Spleen (tissue), 7 donors: ENCODE results near the gene CRAT.
A peak's percentile ranks its signal among the peaks of the same experiment; 100 is the strongest.

Source experiments
- CTCF ChIP-seq, 11 experiments: fragments of 200-600 bp in 7 of 11; fragments of 450-650 bp in 4 of 11; sonication (generic) in 4 of 11; IDR thresholded peaks in 8 of 11; conservative IDR thresholded peaks in 3 of 11; 1 replicate in 7 of 11; 2 replicates in 4 of 11; pipeline versions ENCODE4 v1.4.0 to v1.8.0; 2016 to 2021; ENCODE audit warnings: antibody characterized with exemption in 11 of 11, inconsistent platforms in 4 of 11, mild to moderate bottlenecking in 1 of 11
- POLR2A ChIP-seq, 3 donors: fragments of 450-650 bp; IDR thresholded peaks; one replicate each; pipeline ENCODE4 v1.5.1; 2017; ENCODE audit warnings: antibody characterized with exemption in 3 of 3, mild to moderate bottlenecking in 1 of 3
- POLR2AphosphoS5 ChIP-seq, 3 donors: sonication (generic); formaldehyde crosslinking; IDR thresholded peaks; one replicate each; pipeline ENCODE4 v1.5.1; 2017; ENCODE audit warnings: antibody characterized with exemption in 3 of 3
- donor health status: DM: no; HTN: no; CAD: no; lungs with moderate emphysema.
- donor health status: DM: no; HTN: no; CAD: no.
- donor health status: DM: no; HTN: no; CAD: no.

GRCh38 chr9:129150672-129151211, 40.1 kb upstream of the CRAT start:
- no peak for TF ChIP-seq CTCF (IDR thresholded peaks at IDR 0.05 in 8 of 11, conservative IDR thresholded peaks at IDR 0.05 in 3 of 11)
- no peak for TF ChIP-seq POLR2A (IDR thresholded peaks at IDR 0.05)
- peak in 1 of 3 donors; percentile 28 for TF ChIP-seq POLR2AphosphoS5 (IDR thresholded peaks at IDR 0.05)
